Measurements from ENCODE around the gene DOCK1.
"Not testable (repeated sequence)": the region's sequence is repeated elsewhere in the genome, so short reads cannot be mapped to it uniquely, and the experiment has no call there.

GRCh38 chr10:126888436-126888835 is 16.8 kb upstream of the DOCK1 start:
- TF ChIP-seq CTCF (IDR thresholded peaks at IDR 0.05 in 4 of 5, conservative IDR thresholded peaks at IDR 0.05 in 1 of 5); POLR2A (IDR thresholded peaks at IDR 0.05): not testable (repeated sequence)

All from gastrocnemius medialis (tissue), 4 donors.